GM21786 (cell line): ENCODE data around the gene MFAP3L.
"Not testable (repeated sequence)": the region's sequence is repeated elsewhere in the genome, so short reads cannot be mapped to it uniquely, and the experiment has no call there.

Experiments used
- ATAC-seq: cut with Tn5 transposase; IDR thresholded peaks from one replicate; pipeline ENCODE4 v1.9.1; 2021; ENCODE audit not compliant: unreplicated experiment

MFAP3L gene

DNA sequence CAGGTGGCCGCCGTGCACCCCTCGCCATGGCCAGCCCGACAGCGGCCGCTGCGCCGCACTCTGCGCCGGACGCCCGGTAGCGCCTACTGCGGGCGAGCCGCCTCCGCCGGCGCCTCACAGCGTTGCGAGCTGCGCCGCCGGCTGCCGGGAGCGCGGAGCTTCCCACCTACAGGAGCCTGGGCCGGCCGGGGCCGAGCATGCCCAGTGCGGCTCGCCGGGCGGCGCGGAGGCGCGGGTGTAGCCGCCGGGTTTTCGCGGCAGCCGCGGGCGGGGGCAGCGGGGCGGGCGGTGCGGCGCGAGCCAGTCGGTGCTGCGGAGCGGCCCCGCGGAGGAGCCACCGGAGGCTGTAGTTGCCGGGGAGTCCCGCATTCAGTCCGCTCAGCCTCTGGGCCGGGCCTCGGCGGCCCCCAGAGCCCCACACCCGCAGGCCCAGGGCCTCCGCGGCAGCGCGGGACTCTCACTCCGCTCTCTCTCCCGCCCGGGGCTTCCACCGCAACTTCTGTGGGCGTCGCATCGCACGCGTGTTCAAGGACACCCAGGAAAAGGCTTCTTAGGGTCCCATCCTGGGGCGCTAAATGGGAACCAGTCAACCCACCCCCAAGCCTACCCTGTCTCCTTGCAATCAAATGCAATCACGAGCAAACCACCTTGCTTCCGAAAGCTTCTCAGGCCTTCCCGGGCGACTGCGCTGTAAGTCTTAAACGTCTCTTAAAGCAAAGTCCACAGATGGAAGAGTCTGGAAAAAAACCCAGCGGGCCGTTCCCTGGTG lies at the start of gene MFAP3L:
MFAP3L (minus strand) TSS at position 143 of the 769 bp plus-strand sequence. CDS start 20,518 bp downstream, outside the sequence.
- peak; percentile 79 for ATAC-seq

DNA sequence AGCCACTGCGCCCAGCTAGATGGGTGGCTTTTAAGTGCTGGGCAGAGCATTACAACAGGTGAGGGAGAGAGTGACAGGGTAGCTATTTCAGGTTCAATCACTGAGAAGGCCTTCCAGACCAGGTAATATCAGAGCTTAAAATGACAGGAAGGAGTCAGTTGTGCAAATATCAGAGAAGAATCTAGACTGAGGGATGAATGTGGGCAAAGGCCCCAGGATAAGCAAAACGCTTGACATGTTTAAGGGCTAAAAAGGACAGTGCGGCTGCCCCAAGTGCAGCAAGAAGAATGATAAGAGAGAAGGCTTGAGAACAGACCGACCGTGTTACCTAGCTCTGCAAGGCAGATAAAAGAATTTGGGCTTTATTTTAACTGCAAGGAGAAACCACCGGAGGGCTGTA lies 45.0 kb upstream of the MFAP3L start:
- no peak for ATAC-seq

DNA sequence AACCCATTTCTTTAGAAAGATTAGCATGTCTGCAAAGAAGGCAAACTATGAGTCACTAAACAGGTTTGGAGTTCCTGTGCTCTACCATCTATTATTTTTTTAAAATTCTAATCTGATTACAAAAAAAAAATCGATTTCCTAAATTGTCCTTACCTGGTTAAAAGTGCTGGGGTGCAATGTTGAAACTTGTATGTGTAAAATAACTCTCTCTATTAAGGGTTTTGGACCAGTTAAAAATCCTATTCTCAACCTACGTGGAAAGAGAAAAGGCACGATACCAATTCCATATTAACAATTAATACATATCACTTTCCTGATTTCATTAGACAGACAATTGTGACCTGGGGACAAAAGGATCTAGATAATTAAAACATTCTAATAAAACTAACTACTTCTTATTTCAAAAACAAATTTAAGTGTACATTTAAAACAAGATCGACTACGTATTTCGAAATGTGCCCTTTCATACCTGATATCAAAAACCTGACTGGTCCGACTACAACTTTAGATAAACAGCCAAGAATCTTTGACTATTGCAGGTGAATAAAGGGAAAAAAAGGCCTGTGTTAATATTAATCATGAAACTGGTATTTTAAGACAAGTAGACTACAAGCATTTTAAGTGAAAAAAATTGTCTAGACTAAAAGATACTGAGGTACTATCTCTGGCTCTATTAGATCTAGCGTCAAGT lies 42.4 kb upstream of the MFAP3L start:
- no peak for ATAC-seq

DNA sequence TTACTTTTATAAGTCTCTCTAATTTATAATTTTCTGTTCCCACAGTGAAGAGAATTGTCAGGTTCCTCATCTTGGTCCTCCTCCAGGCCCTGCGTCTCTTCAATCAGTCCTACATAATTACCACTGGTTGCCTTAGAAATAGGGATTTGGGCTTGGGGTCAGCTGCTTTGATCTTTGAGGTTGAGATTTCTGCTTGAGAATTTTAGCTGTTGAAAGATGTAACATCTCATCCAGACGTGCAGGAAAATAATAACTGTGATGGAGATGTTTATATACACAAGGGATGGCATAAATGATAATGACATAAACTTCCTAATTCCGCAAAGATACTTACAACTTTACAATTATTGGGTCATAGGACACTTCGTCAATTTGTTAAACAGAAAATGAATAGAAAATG lies 33.2 kb upstream of the MFAP3L start:
- no peak for ATAC-seq

DNA sequence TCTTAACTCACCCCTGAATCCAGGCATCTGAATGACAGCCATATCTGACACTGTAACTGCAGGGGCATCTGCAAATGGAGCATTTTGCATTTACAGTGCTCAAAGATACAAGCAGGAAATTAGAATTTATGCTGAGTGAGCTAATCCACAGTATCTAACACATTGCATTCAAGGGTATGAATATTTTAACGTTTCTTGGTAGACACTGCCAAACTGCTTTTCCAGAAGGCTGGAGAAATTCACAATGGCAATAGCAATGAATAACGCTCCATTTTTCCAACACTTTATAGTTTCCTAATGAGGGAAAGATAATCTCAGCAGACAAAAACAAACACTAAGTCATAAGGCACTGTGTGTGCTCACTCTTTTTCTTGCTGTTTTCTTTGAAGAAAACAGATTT lies 32.6 kb upstream of the MFAP3L start:
- no peak for ATAC-seq

DNA sequence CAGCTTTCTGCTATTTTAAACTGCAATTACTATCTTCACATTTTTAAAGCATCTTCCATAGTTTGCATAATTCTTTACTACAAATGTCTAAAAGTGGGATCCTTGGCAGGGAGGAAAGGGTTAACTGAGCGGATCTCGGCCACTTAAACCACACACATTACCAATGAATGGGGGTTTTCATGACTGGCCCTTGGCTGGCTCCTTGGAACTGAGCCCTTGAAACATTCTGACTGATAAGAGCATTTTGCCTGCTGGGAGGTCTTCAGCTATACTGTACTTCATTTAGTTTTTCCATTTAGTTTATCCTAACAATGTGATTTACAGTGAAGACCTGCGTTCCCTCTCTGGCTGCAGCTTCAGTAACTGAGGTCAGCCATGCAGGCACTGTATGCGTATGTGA lies 31.7 kb upstream of the MFAP3L start:
- no peak for ATAC-seq

DNA sequence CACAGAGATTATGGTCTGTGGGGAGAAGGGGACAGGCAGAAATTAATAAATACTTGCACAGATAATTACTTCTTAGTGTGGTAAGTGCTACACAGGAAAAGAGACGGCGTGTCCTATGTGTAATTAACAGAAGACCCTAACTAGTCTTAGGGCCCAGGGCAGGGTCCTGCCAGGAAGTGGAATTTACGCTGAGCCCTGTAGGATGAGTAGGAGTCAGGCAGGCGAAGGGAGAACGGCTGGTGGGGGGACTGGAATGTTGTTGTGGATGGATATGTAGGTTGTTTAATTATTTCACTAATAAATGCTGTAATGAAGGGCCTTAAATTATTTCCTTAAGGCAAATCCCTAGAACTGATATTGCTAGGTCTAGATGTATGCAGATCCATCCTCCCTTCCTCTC lies 26.7 kb upstream of the MFAP3L start:
- ATAC-seq, result no peak

DNA sequence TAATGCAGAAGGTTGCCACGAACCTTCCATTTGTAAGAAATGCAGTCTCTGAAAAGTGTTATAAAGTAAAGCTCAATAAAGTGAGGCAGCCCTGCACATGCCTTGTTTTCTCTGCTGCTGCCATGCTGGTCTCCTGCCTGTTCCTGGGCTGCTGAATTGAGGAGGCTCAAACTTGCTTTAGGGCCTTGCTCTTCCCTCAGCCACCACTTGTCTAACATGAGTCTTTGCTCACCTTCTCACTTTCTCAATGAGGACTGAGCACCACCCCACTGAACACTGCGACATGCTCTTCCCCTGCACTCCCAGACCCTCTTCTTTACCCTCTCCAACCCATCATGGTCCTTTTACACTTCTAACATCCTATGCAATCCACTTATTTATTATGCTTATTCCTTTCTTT lies 25.2 kb upstream of the MFAP3L start:
- ATAC-seq, result no peak

DNA sequence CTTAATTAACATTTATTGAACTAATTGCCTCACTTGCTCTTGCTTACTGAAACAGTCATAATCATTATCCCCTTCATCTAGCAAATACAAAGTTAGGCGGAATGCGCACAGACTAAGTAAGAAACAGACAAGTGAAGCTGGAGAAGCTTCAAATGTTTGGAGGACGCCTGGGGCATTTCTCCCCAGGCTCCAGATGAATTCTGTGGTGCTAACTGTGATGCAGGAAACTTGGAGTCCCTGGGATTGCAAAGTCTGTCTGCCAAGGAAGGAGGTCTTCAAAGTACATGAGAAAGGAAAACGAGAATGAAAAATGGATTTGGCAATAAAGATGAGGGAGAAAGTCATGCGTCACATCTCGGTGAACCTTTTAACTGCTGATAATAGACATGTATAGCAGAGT lies 23.6 kb upstream of the MFAP3L start:
- no peak for ATAC-seq

DNA sequence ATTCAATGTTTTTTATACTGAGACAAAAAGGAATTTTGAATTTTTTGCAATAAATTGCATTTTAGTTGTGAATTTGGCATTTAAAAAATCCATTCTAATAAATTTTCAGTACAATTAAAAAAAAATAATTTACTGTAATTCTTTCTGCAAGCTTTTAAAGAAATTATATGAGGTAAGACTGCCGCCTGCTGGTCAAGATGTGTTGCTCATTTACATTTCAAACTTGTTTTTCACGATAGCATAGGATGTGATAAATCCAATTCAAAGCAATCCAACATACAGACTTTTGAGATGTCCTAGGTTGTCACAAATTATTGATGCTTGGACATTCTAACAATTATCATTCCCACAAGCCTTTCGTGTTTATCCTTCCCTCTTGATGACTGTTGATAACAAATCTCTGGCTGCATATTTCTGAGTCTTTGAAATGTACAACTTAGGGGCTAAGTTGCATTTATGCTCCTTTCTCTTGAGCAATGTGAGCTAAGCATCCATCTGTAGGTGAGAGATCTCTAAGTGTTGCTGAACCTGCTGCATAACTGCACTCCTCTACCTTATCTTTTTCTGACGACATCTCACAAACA lies 21.7 kb upstream of the MFAP3L start:
- peak; percentile 53 for ATAC-seq

DNA sequence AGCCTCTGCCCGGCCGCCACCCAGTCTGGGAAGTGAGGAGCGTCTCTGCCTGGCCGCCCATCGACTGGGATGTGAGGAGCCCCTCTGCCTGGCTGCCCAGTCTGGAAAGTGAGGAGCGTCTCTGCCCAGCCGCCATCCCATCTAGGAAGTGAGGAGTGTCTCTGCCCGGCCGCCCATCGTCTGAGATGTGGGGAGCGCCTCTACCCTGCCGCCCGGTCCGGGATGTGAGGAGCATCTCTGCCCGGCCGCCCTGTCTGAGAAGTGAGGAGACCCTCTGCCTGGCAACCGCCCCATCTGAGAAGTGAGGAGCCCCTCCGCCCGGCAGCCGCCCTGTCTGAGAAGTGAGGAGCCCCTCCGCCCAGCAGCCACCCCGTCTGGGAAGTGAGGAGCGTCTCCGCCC lies 20.0 kb upstream of the MFAP3L start:
- not testable (repeated sequence) for ATAC-seq

DNA sequence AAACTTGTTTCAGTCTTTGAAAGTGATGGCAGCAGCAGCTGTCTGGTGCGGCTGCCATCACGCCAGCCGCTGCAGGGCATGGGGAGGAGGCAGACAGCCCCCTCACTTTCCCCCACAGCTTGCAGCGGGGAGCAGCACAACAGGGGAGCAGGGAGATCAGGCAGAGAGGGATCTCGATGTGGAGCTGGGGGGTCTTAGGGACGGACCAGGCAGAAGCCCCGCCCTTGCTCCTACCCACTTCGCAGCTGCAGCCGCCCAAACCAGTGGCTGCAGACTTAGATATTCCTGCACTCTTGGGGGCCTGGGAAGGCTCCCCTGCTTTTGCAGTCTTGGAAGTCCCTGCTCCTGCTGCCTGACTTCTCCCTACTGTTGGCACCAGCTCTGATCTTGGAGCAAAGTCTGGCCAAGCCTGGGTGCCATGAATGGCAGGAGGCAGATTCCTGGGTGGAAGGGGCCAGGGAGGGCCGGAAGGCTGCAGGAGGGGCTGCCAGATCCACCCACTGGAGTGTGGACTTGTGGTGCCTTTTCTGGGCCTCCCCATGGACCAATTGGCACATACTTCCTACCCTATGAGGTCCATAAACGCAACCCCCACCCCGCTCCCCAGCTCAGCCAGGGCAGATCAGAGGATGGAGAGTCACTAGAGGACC lies 14.0 kb upstream of the MFAP3L start:
- ATAC-seq, result no peak

DNA sequence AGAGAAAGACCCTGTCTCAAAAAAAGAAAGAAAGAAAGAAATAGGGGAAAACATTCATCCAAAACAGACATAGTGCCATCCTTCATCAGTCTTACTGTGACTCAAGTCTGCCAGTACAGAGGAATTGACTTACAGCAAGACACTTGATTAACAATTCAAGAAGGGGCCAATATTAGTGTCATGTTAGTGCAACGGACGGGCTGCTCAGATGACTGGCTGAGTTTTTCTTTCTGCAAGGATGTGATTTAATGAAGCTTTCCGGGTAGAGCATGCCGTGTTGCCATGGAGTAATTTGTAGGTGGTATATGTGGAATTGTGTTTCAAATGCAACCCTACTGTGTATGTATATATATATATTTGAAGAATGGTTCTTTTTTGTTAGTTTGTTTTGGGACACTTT lies 12.6 kb upstream of the MFAP3L start:
- no peak for ATAC-seq

DNA sequence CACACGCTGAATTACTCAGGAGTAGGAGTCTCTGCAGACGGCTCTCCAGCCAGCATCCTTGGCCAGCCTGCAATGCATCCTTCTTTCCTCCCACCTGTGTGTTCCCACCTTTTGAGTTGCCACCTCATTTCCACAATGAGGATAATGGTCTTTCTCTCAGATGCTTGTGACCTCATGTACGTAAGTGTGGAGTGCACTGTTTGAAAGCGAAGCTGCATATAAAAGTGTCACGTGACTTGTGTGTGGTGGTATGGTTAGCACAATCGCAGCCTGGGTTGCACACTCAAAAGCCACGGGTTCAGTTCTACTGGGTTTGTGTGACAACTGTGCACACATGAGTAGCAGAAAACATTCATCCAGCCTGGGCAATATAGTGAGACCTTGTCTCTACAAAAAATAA lies 12.0 kb upstream of the MFAP3L start:
- ATAC-seq, result no peak

DNA sequence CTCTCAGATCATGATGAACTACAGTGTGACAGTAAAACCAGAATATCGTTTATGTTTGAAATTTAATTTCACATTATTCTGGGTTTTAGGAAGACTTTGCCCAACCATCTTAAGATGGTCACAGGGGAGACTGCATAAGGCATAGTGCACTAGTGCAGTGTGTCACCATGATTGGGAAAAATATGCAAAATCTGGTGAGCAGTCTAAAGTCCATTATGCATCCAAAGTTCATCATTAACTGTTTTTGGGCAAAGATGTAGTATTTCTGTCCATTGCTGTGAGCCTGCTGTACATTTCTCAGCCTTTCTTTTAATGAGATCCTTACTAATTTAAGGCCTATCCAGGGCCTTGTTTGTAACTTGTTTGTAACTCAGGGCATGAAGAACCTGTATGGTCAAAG lies 11.3 kb upstream of the MFAP3L start:
- no peak for ATAC-seq

DNA sequence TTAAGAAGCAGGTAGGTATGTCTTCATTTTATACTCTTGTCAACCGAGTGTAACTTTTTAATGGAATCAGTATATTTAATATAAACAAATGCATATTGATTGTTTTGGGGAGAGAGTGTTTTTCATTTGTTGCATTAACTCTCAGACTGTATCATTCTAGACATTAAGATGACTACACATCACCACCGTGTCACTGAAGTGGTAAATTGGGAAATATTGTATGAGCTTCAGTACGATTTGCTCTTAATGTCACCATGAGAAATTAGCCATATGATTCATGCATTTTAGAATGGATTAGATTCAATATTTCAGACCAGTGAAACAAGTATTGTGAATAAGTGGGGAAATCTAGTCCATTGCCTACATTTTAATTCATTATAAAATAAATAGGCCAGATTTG lies 9.7 kb upstream of the MFAP3L start:
- no peak for ATAC-seq

DNA sequence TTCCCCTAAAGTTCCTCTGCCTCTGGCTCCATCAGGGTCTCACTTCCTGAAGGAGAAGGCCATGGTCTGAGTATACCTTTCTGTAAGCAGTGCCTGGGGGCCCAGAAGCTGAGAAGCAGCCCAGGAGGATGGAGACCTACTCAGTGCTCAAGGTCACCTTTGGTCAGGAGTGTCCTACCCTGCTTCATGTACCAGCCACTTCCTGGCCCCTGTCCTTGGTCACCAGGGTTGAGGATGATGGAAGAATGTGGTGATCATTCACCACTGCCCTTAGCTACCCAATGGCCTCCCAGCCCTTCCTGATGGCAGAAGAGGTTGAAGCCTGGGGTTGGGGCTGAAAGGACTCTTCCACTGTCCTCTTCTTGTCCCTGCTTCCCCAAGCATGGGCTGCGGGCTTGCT lies 9.0 kb upstream of the MFAP3L start:
- ATAC-seq, result no peak

DNA sequence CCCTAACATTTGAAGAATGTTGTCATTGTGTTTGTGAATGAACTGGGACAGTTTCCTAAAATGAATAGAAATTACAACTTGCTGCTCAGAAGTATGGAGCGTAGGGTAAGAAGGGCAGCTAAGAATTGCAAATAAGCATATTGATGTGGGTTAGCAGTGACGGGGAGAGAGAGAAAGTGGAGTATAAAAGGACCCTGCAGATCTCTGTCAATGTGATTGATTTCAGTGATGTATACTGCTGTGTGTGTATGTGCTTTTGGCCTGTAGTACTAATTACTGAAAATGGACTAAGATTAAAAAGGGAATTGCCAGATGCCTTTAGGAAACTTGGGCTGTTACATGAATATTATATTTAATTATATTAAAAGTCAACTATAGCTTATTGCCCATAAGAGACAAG lies 7.8 kb upstream of the MFAP3L start:
- ATAC-seq, result no peak

DNA sequence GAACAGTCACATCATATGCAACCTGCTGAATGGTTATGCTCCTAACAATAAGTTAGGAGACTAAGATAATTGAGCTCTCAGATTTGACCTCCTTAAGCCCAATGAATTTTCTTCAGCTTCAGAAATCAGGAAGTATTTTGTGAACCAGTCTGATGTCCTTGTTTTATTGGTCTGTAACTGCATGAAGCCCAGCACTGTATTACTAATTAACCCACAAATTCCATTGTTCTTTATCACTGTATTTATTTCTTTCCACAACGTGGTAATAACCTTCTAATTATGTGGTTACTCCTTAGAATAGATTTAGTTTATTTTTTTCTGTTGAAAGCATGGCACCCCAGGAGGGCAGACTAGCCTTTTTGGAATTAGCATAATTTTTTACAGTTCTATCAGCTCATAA lies 3.9 kb upstream of the MFAP3L start:
- ATAC-seq, result no peak

DNA sequence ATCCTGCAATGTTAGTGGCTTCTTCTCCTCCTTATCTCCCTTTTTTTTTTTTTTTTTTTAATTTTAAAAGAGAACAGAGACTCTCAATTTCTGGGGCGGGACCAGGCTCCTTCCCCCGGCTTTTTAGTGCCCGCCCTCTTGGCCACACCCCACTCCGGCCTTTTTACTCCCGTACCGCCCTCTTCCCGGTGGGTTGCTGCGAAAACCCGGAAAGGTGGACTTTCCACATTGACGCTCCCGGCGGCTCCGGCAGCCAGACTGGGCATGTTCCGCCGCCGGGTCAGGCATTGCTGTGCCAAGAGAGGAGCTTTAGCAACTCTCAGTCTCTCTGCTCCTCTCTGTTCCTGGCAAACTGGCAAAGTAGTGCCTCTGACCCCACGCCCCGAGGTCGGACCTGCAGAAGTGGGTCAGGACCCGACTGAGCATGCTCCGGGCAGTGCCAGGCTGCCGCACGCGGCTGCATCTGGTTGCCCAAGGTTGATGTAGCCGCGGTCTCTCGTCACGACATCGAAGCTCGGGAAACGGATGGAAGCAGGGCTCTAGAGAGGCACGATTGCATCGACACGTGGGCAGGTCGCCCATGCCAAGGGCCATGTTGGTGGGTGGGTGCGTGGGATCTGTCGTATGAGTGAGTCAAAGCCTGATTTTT lies 1.1 kb upstream of the MFAP3L start:
- ATAC-seq, result peak; percentile 67

DNA sequence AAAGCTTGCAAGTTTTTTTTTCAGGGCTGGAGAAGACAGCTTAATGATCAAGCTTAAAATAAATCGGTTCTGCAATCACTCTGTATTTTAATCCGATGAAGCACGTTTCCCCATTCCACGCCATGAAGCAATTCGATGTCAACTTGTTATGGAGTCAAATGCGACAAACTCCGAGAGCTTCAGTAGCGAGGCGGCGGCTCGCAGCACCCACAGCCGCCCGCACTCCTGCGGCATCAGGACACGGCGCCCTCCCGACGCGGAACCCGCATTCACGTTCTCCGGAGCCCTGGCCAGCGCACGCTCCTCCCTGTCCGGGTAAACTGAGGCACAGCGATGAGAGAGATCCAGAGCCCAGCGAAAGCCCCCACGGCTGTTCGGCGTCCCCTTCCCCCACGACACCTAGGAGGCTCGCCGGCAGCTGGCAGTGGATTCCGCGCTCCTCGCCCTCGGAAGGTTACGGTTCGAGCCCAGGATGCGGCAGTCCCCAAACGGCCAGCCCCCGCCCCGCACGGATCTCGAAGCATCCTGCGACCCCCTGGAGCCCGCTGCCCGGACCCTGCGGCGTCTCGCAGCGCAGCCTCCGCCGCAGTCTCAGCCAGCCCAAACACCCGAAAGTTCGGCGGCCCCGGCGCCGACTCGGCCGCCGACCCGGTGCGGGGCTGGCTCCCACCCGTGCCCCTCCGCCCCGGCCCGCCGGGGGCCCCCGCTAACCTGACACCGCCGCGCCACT lies 507 bp downstream of the MFAP3L start:
- no peak for ATAC-seq
